COLO668 (cell line): ENCODE results near the gene NCKAP5.

Experiments
- DNase-seq: peaks from one replicate; lab custom pipeline; 2025; ENCODE audit not compliant: unreplicated experiment; lab: John Stamatoyannopoulos, UW

The NCKAP5 gene

DNA sequence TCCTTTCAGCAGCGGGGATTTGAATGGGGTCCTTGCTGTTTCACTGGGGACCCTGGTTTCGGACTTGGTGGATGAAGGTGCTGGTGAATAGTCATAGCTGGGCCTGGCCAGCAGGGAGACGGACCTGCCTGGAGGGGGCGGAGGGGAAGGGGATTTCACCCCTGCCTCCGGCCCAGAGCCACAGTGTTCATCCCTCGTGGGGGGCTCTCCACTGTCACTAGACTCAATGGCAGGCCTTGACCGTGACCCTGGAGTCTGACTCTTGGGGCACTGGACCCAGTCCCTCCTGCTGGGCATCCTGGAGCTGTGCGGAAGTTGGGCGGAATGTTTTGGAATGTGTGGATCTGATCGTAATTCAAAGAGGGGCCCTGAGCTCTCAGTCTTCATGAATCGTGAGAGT is 784.4 kb downstream of the NCKAP5 start:
- no peak for DNase-seq

DNA sequence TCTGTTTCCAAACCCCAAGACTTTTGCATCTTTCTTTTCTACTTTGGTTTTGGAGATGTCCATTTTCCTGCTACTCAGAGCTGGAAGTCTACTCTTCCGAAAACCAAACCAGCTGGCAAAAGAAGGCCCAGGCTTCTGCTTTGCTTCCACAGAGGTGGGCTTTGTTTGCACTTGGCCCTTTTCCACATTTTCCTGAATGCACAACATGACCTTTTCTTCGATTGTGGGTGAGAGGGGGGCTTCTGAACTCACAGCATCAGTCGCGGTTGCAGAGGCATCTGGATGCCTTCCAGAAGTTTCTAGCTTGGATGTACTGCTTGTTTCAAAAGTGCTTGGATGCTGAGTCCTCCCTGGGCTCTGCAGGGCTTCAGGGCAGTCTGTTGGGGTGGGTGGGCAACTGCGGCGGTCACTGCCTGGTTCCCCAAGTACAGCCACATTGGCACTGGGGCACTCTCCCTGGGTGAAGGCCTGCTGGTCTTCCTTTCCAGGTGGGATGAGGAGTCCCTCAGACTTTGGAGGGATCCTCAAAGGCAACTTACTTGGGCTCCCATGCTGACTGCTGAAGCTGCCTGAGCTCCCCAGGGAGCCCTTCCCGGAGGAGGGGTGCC is 786.0 kb downstream of the NCKAP5 start:
- DNase-seq = no peak

DNA sequence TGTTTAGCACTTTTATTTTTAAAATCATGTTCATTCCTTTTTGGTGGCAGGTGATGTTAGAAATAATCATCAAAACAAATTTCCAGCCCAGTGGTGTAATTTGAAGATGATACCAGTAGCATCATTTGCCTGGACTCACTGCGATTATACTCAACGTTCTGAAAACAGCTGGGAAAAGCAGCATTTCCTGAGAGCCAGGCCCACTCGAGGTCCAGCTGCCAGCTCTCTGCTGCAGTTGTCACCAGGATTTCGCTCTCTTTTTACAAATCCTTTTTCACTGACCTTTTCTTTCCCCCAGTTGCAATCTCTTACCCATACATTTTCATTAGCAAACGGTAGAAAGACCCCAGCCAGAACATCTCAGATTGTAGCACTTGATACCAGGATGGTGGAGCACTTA is 787.6 kb downstream of the NCKAP5 start:
- DNase-seq = no peak

DNA sequence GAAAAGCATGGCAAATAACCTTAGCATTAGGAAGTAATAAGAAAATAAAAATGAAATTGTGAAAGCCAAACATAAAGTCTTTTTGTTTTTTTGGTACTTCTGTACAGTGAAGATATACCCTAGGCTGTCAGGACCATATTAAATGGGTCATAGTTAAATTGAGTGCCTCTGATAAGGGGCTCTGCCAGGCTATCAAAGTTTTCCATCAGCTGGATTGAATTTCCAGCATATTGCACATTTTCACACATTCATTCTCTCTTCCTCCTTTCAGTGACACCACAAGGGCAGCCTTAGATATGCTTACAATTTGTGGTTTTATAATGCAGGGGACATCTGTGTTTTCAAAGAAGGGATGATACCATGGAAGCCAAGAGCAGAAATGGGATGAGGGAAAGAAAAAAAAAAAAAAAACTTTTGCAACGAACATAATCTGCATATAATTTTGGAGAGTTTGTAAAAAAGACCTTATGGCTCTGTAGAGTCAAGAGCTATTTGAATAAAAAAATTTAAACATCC is 789.0 kb downstream of the NCKAP5 start:
- DNase-seq = no peak

DNA sequence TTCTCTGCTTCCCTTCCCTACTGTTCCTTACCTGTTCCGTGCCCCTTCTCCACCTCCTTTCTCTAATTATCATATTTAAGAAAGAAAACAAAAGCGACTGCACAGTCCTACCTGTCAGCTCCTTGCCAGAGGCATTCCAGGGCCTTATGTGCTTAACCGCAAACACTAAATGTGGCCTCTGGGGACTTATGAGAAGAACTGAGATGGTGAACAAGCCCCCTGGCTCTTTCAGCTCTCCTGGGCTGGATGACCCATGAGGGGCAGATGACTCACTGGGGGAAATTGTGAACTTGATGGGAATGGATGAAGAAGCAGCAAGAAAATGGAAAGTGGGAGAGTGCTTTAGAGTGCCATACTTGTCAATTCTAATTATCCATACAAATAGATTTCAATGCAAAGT is 792.0 kb downstream of the NCKAP5 start:
- no peak for DNase-seq

DNA sequence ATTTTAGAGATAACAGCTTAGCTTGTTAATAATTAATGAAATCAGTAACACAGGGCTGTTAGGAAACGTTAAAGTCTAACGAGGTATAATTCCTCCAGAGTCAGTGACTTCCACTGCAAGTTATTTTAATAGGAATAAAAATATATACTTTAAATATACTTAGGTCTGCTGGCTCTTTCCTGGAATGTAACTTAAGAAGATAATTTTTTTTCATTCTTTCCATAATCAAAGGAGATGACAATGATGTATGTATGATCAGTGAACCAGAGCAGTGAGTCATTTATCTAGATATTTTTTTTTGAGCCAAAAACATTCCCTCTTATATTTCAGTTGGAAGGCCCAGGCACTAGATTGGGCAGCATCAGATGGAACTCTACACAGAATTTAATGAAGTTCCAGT is 794.1 kb downstream of the NCKAP5 start:
- DNase-seq = no peak

DNA sequence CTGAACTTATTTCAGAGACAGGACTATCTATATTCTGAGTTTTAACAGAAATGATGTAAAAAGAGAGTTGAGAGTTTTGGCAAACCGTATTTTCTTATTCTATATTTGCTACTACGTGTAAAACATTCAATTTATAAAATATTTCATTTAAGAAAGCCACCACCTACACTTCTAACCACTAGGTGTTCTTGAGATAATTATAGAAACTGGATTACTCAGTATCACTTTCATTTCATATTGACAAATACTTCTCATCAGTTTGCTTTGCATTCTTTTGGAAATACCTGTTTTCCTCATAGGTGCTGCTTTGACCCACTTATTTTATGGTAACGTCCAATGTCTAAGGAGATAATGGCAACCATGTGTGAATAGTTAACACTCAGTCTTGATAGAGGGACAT is 794.9 kb downstream of the NCKAP5 start:
- no peak for DNase-seq

DNA sequence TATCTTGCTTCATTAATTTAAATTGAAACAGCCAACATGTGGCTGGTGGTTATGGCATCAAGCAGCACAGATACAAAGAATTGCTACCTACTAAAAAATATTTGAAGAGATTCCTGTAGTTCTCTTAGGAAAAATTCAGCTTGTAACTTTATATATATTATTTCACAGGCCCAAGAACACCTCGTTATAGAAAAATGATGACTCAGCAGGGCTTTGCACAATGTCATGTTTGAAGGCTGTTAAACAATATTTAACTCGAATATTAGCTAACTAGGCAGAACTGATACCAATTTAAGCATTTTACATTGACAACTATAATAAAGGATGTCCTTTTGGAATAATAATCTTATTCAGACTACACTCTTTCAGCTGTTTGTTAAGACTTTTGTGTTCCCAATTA is 795.9 kb downstream of the NCKAP5 start:
- no peak for DNase-seq

DNA sequence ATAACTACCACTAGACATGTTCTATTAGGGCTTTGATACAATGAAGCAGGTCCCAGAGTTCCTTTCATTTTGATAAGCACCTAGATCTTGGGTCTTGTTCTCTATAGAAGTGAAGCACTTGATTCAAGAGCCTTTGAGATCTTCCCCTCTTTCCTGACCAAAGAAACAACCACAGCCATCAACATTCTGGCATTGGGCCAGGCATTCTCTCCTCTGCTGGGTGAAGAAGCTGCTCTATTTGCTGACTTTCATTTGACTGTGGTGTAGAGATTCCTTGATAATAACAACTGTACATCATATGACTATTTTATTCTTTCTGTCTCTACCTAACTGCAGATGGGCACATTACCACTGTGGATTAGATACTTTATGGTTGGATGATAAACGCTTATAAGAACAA is 801.7 kb downstream of the NCKAP5 start:
- DNase-seq = no peak

DNA sequence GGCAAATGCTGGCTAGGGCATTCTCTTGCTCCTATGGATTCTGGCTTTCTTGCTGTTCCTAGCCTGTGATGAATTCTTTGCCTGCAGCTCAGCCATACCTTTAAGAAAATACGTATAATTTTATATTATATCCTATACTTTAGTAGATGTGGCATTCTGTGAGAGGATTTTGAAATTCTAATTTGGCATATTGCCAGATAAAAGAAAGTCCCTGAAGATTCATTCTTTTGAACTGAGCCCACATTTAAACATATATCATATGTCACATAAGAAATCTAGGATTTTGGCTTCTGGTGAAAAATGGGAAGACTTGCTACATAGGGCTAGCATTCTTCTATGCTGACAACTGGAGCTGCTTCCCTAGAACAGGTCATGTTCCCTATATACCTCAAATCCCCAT is 806.8 kb downstream of the NCKAP5 start:
- no peak for DNase-seq

DNA sequence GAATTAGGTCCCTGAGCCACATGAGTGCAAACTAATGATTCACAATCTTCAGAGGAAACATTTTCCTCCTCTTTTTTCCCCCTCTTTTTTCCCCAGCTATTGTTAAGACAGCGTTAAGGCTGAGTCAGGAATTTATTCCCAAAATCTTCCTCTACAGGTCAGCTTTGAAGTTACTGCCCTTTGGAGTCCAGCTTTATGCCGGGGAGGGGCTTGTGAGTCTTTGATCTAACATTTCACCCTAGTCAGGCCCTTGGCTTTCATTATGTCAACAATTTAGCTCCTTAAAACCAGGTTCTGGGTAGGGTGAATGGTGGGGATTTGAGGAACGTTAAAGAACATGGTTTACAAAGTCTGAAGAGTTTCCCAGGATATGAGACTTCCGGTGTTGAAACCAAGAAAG is 807.3 kb downstream of the NCKAP5 start:
- no peak for DNase-seq

DNA sequence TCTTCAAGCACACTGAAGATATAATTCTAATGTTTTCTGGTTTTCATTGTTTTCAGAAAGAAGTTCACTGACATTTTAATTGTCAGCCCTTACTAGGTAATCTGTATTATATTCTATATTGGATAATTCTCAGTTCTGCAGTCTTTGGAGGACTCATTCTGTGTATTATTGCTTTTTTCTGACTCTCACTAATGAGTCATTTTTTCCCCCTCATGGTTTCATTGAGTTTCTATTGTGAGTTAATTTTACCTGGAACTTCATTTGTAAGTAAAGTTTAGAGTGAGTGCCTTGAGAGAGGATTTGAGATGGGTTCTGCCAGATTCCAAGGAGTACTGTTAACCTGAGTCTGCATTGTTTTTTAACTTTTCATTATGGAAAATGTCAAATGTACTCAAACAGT is 807.9 kb downstream of the NCKAP5 start:
- DNase-seq = no peak

DNA sequence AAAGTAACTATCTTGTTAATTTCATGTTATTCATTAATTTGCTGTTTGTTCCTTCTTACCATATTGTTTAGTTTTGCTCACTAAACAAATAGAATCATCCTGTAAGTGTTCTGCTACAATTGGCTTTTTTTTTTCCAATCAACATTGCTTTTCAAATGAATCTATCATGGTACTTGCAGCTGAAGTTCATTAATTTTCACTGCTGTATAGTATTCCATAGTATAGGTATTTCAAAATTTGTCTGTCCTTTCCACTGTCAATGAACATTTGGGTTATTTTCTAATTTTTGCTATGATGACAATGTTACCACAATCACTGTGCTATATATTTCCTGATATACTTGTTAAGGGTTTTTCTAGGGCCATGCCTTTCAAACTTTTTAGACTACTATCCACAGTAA is 809.3 kb downstream of the NCKAP5 start:
- no peak for DNase-seq

DNA sequence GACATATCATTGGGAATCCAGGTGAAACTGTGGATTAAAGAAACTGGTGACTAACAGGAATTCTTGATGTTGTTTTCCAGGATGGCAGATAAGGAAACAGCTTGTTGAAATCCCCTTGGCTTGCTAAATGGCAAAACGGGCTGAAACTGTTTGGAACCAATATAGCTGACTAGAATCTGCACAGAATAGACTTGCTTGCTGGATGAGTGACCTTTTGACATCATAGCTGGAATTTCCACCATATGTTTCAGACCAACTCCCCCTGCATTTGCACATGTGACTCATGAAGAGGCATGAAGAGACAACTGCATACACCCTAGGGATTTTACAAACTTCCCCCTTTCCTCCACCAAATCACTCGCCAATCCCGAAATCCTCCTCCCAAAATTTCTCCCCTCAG is 810.6 kb downstream of the NCKAP5 start:
- no peak for DNase-seq

DNA sequence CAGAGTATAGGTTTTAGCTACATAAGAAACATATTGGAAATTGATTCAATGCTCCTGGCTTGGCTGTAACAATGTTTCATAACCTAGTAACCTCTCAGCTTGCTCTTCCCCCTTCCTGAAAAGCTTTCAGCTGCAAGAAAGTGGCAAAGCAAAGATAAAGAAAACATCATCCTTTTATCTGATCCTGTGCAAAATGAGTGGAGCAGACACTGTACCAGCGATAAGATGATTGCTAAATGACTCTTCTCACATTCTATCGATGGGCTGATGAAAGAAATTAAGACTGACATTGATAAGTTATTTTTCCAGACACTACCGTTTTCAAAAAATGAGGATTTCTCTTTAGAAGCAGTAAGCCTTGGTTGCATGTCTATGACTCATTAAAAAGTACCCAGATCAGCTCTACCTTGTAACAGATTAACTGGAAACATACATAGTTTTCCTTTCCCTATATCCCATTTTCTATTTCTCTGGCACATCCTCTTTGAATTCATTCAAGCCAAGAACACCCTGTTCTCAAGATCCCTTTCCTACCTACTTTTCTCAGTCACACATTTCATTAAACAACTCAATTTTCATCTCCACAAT is 811.2 kb downstream of the NCKAP5 start:
- DNase-seq = no peak

DNA sequence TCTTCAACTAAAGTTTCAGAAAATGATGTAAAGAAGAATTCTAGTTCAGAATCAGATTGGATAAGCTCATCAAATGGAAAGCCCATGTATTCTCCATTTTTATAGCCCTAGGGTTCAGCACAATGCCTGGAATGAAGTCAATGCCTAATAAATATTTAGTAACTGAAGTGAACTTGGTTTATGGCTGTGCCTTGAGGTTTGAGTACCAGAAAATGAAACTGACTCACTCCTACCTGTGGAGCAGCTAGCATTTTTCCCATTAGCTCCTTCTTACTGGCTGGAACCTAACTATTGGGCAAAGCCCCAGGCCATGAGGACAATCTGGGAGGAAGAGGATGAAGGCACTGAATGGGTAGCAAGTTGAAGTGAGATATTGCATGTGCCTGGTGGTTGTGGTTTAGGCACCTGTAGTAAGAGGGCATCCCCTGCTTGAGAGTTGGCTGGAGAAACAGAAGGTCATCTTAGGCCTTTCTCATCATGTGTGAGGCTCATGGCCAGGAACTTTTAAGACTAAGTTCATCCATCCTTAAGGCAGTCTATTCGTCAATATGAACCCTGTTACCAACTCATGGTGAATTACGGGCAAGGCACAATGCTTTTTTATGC is 813.3 kb downstream of the NCKAP5 start:
- DNase-seq = no peak

DNA sequence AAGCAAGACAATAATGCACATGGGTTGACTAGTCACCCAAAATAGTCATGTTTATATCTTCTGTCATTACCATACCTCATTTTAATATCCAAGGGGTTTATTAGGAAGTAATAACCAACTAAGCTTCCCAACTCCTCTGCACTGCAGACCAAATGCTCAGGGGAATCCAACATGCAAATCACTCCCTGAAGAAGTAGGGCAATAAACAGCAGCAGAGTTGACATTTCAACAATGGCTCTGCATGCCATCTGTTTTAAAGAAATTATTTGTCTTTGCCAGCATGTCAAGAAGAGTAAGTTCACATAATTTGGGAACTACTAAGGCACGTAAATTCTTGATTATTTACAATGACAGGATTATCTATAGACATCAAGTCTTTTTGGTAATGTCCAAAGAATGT is 813.9 kb downstream of the NCKAP5 start:
- DNase-seq = no peak

DNA sequence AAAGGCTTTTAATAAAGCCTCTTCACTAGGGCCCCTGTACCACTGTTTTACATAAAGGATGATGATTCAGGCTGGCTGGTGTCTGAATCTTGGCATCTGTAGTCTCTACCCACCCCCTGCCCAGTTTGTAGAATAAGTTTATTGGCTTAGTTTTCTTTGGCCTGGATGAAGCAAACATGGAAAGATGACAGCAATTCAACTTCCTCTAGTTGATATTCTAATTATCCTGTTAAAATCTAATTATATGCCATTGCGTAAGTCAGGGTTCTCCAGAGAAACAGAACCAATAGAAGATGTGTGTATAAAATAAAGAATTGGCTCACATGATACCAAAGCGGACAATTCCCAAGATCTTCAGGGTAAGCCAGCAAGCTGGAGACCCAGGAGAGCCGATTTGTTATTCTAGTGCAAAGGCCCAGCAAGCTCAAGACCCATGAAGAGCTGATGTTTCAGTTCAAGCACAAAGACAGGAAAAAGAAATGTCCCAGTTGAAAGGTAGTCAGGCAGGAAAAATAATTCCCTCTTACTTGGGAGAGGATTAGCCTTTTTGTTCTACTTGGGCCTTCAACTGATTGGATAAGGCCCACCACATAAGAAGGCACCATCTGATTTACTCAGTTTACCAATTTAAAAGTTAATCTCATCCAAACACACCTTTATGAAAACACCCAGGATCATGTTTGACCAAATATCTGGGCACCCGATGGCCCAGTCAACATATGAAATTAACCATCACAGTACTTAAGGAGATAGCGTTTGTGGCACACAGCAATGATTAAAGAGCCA is 815.6 kb downstream of the NCKAP5 start:
- no peak for DNase-seq

DNA sequence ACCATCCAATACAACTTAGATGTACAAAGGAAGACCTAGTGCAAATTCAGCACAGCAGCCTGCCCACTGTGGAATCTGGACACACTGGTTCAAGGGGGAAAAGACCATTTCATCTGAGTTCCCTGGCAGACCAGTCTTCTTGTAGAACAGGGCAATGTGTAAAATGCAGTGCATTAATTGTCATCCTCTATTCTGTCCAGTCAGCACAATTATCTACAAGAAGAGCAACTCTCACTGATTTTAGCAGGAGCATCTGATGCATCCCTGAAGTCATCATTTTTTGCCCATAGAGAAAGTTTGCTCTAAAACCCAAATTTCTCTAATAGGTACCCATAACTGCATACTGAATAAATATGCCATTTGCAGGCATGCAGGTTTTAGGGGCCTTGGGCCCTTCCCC is 816.4 kb downstream of the NCKAP5 start:
- no peak for DNase-seq

DNA sequence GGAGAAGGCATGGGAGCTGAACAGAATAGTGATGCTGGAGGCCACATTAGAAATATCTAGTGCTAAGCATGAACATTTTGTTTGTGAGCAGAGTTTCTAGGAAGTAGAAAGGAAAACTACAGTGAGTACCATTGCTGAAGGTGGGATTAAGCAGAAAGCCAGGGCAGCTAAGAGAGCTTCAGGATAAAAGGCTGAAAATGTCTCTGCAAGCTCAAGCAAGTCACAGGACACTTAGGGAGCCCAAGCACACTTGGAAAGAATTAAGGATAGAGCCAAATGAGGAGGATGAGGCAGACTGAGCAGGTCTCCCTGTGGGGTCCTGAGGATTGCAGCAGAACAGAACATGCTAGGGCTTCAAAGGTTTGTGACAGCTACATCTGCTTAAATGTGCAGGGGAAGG is 817.7 kb downstream of the NCKAP5 start:
- DNase-seq = no peak

DNA sequence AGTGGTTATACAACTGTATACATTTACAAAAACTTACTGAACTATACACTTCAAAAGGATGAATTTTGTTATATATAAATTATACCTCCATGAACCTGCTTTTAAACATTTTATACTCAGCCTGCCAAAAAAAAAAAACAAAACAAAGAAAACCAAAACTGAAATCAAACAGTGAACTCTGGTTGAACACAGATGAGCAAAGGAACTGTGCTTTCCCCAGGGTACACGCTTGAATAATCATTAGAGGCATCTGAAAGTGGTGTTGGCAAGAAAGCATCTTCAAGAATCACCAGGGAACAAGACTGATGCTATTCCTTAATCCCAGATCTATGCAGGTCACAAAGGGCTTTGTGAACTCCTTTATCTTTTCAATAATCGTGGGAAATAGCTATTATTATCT is 821.2 kb downstream of the NCKAP5 start:
- no peak for DNase-seq

DNA sequence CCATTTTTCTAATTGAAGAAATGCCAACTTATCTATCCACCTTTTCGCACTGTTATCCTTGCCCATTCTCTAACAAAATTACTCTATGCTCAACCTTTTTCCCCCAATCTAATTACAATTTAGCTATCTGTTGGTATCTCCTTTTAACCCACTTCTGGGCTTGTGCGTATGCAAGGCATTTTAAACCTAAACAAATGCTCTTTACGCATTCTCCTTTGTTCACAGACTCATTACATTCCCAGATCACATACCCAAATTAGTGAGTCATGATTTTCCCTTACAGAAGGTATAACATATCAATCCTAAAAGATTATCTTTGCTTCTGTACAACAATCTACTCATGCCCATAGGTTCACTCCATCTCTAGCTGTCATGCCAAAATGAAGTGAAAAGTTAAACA is 826.5 kb downstream of the NCKAP5 start:
- DNase-seq = no peak
